Loucy (cell line): ENCODE results near the gene HOPX.

Source experiments
- EZH2phosphoT487 ChIP-seq: fragments of 200-600 bp; IDR thresholded peaks from 2 replicates; pipeline ENCODE4 v1.6.1; 2018; ENCODE audit warnings: antibody characterized with exemption, mild to moderate bottlenecking, moderate library complexity, borderline replicate concordance
- TF ChIP-seq, protein P1 (sequence below): fragments of 200-600 bp; sonication (generic); conservative IDR thresholded peaks from 2 replicates; pipeline ENCODE4 v1.5.1; 2014; ENCODE audit warnings: mild to moderate bottlenecking, antibody characterized with exemption, low read length

DNA sequence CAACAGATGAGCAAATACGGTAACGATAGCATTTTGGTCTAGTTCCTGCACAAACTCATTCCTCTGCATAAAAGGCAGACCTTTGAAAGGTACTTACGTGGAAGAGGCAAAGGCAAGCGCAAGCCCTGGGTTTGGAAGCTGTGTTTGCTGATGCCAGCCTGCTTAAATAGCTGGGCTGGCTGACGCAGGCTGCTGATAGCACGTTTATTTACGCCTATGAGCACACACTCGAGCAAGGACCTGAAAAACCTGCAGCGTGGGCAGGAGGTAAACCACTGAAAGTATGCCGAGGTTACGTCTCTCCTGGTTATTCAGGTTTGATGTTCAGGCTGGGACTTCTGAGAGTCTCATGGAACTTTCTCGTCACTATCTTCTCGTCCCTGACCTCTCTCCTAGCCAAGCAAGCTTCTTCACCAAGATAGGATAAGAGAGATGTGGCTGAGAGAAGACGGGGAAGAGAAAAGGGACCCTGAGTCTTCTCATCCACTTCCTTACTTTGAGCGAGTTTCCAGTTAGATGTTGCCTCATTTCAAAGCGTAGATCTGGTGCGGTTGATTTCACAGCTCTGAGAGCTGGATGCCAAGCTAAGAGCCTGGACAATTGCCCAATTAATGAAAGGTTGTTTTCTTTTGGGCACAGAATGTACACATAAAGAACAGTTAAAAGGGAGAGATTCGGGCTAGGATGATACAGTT lies at the start of gene HOPX:
- TF ChIP-seq, protein P1, sequence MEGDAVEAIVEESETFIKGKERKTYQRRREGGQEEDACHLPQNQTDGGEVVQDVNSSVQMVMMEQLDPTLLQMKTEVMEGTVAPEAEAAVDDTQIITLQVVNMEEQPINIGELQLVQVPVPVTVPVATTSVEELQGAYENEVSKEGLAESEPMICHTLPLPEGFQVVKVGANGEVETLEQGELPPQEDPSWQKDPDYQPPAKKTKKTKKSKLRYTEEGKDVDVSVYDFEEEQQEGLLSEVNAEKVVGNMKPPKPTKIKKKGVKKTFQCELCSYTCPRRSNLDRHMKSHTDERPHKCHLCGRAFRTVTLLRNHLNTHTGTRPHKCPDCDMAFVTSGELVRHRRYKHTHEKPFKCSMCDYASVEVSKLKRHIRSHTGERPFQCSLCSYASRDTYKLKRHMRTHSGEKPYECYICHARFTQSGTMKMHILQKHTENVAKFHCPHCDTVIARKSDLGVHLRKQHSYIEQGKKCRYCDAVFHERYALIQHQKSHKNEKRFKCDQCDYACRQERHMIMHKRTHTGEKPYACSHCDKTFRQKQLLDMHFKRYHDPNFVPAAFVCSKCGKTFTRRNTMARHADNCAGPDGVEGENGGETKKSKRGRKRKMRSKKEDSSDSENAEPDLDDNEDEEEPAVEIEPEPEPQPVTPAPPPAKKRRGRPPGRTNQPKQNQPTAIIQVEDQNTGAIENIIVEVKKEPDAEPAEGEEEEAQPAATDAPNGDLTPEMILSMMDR, result no peak
- TF ChIP-seq EZH2phosphoT487, result no peak
